ENCODE results near the gene MFSD6L.
"Not testable (repeated sequence)": the region's sequence is repeated elsewhere in the genome, so short reads cannot be mapped to it uniquely, and the experiment has no call there.

The MFSD6L gene

DNA sequence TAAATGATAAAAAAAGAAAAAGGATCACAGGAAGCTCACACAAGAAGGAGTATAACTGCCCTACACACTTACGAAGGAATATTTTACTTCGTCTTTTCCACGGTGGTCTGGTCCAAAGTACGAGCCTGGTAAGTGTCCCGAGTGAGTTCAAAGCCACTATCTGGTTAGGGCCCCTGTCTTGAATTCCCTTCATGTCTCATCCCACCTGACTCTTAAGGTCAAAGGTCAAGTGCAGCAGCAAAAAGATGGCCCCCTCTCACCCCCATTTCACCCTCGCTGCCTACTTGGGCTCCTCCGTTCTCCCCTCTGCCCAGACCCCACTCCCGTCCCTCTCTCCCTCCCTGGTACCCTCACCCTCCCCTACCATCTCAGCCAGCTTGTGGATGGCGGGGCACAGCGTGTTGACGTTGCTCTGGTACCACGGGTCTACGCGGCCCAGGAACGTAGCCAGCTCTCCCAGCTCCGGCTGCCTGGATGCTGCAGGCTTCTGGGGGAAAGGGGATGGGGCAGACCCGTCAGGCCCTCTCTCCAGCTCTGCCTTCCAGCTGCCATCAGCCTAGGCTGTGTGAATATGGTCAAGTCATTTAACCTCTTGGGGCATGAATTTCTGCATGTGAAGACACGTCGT lies 27.8 kb upstream of the MFSD6L start:
- no peak for DNase-seq (ENCODE audit: low spot score)

DNA sequence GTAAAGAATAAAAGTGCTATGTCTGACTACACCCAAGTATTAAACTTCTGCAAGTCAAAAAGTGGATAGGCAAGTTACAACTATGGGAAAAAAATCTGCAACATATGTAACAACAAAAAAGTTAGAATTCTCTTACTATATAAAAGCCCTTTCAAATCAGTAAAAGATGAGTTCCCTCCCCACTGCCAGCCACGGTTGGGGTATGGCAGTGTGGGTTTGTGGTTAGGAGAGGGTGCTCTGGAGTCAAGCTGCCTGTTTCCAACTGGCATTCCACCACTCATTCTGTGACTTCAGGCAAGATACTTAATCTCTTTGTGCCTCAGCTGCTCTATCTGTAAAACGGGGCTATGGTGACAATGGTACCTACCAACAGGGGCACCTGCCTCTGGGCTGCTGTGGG lies 26.6 kb upstream of the MFSD6L start:
- DNase-seq (ENCODE audit: low spot score): no peak

DNA sequence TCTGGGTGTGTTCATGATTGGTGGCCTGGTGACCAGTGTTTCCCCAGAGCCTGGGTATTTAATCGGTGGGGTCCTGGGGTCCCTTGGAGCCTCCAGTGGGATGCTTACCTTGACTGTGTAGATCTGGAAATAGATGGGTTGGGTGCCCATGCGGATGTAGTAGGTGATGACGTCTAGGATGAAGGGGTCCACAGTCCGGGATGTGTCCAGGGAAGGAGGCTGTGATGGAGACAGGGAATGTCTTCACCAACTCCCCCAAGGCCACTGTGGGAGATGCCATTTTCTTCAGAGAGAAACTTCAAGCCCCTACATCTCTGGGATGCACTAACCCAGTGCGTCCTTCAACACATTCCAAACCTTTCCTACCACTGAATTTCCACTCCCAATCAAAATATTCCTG lies 24.1 kb upstream of the MFSD6L start:
- no peak for DNase-seq (ENCODE audit: low spot score)

DNA sequence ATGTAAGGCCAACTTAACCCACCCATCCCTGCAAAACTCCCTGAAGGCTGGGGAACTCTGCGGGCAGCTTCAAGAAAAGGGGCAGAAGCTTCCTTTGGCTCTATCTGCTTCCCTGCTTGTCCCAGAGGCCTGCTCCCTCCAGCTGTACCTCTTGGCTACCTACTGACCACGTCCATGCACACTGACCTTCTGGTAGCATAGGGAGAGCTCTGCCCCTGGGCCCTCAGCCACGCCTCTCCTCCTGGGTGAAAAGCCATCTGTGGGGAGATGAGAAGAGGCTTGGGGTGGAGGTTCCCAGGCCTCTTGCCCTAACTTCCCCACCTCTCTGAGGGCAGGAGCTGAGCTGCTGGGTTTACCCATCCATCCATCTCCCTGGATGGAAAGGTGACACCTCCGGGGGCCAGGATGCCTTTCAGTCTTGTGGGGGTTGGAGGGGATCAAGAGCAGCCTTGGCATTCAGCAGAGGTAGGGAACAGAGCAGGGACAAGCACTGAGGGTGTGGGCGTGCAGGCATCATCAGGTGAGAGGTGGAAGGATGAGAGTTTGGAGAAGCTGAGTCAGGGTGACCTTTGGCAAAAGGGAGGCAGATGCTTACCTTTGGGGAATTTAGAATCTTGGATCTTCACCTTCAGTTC lies 23.4 kb upstream of the MFSD6L start:
- DNase-seq (ENCODE audit: low spot score): no peak

DNA sequence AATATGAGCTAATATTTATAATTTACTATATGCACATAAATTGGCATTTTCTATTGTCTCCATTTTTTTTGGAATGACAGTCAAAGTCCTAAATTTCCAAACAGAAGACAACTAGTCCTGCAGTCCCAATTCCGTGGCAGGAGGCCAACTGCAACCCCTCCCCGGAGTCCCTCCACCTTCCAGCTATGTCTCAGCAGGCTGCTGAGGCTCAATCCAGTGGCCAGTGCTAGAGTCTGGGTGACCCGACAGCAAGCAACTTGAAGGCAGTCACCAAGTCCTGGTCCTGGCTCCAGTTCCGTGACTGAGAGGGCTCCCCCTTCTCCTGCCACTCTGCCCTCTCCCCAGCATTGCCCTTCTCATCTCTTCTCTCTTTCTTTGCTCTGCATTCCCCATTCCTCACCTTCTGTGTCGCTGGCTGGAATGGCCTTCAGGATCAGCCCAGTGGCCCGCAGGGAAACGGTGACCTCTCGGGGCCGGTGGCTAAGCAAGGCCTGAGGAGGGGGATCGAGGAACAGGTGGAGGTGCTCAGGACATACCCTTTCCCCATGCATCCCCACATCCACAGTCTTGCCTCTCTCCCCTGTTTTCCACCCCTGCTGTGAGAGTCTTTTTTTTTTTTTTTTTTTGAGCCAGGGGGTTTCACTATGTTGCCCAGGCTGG lies 22.4 kb upstream of the MFSD6L start:
- no peak for DNase-seq (ENCODE audit: low spot score)

DNA sequence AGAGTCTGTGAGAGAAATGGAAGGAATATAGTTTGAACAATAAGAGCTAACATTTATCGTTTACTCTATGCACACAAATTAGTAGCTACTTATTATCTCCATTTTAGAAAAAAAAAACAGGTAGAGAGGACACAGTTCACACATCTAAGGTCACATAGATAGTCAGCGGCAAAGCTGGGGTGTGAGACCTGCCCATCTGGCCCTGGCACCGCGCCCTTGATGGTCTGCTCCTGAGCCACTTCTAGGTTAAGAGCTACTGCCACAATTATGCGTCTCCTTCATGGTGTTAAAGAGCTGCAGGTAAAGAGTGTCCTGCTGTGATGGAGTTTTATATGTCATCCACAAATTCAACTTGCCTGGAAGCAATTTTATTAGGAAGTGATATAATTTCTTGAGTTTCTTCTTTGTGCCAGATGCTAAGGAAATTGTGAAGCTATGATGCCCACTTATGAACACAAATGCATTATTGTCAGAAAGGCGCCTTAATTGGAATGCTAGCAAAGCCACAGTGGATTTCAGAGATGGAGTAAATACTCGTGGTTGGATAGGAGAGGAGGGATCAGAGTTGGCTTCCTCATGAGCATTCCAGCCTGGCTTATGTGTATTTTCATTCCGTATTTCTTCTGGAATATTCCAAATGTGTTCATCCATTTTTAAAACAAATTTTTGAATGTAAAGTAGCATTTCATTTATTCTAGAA lies 21.3 kb upstream of the MFSD6L start:
- no peak for DNase-seq (ENCODE audit: low spot score)

DNA sequence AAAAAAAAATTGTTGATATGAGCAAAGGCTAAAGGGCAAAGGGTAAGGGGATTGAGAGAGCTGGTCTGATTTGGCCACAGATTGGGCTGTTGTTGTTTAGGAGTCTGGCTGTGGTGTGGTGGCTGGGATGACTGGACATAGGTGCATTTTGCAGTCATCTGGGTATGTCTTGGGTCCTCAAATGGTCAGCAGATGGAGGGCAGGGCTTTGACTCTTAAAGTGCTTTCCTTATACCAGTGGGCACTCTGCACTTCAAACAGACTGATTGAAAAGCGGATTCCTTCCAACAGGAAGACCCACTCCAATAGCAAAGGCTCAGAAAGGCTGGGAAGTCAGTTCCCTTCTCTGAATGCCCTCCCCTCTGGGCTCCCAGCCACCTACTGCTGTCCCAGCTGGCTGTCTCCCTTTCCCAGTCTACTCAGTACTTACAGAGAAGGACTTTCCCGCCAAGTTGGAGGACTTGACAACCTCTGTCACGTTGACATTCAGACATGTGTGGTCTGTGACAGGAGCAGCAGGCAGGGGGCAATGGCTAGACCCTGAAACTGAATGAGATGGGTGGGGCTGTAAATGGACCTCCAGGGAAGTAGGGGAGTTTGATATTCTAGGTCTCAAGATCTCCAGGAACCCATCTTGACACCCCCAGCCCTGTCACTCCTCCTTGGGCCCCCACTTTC lies 19.6 kb upstream of the MFSD6L start:
- no peak for DNase-seq (ENCODE audit: low spot score)

DNA sequence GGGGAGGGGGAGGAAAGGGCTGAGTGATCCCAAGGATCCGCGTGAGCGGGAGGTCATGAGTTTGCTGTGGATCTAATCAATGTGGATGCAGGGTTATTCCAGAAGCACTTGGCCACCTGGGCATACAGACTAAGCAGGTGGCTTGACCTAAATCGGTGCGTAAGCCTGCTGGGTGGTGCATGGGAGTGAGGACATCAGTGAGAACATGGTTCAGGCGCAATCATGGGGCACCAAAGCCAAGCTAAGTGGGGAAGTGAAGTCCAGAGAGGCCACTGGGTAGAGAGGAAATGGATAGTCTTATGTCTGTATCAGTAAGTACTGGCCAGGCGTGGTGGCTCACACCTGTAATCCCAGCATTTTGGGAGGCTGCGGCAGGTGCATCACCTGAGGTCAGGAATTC lies 18.9 kb upstream of the MFSD6L start:
- no peak for DNase-seq (ENCODE audit: low spot score)

DNA sequence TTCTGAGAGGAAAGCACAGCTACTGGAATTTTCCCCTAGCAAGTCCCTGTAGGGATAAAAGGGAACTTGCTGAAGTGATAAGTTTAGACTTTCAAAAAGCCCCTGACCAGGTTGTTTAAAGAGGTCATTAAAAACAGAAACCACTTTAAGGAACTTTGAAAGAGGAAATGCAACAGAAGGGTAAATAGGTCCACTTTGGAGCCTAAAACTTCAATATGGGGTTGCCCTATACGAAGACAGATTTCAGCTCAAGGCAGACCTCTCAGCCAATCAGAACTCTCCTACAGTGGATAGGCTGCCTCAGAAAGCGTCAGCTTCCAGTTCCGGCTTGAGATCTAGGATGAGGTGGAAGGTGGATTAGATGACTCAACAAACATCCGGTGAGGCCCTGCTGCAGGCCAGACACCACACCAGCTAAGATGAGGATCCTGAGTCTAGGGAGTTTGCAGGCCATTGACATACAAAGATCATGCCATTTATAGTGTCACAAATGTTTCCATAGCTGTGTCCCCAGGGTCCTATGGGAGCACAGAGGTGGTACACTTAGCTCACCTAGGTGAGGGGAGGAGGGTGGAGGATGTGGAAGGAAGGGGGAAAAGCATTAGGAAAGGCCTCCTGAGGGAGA lies 7.9 kb upstream of the MFSD6L start:
- DNase-seq (ENCODE audit: low spot score): no peak

DNA sequence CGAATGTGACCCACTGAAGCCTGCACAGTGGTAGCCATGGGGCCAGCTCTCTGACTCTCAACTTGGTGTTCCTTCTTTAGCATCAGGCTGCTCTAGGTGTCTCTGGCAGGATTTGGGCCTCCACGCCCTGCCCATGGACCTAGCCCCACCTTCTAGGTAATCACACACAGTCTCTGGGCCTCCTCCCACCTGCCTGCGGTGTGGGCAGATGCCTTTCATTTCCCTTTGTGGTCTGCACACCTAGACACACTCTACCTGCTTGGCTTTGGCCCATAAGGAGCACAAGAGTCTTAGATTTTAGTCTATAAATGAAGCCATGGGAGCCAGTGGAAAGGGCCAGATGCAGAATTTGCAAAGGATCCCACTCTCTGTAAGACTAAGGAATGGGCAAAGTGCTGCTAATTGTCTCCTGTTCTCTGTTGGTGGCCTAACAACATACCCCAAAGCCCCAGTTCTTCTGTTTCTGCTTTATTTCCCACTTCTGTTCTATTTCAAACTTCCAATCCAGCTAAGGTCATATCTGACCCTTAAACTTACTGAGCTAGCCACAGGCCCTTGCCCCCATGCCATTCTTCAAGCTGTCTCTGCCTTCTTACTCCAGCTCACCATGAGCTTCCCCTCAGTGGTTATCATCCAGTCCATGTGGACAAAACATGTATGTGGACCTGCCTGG lies 7.2 kb upstream of the MFSD6L start:
- no peak for DNase-seq (ENCODE audit: low spot score)

DNA sequence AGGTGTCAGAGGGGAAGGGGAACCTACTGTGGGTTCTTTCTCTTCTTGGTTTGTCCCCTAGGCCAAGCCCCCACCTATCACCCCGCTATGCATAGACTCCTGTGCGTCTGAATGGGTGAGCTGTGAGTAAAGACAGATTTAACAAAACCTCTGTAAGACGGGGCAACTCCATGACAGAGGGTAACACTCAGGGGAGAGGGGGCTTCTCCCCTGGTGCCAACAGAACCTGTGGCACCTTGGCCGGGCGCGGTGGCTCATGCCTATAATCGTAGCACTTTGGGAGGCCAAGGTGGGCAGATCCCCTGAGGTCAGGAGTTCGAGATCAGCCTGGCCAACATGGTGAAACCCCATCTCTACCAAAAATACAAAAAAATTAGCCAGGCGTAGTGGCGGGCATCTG lies 6.2 kb upstream of the MFSD6L start:
- not testable (repeated sequence) for DNase-seq (ENCODE audit: low spot score)

DNA sequence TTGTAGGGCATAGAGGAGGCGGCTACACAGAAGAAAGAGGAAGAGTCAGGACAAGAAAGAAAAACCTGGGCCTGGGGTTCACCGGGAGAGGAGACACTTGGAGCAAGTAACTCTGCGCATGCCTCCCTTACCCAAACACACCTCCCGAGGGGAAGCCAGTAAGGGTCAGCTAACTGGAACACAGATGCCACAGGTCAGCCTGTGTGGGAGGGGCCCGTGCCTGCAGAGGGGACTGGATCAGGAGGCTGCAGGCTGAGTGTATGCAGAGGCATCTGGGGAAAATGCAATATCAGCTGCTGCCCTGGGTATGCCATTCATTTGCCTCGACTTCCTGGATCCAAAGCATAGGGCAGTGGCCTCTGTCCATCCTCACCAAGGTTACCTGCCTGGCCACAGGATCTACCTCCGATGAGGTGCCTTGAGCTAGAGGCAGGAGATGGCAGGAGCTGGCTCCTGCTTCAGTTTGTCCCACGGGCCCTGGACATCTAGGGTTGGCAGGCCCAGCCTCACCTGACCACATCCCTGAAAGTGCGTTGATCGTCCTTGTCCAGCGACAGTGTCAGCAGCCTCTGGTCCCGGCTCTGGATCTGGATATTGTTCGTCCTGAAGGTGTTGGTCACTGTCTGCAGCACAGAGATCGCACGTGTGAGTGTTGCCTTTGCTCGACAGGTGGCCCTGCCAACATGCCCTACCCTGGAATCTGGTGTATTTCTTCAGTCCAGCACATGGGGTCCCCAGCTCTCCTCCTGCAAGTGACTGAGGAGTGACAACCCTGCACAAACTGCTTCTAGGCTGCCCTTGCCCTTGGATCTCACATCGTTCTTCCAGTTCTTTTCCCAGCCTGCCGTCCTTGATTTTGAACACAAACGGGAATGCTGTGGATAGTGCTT lies 4.6 kb upstream of the MFSD6L start:
- no peak for DNase-seq (ENCODE audit: low spot score)

DNA sequence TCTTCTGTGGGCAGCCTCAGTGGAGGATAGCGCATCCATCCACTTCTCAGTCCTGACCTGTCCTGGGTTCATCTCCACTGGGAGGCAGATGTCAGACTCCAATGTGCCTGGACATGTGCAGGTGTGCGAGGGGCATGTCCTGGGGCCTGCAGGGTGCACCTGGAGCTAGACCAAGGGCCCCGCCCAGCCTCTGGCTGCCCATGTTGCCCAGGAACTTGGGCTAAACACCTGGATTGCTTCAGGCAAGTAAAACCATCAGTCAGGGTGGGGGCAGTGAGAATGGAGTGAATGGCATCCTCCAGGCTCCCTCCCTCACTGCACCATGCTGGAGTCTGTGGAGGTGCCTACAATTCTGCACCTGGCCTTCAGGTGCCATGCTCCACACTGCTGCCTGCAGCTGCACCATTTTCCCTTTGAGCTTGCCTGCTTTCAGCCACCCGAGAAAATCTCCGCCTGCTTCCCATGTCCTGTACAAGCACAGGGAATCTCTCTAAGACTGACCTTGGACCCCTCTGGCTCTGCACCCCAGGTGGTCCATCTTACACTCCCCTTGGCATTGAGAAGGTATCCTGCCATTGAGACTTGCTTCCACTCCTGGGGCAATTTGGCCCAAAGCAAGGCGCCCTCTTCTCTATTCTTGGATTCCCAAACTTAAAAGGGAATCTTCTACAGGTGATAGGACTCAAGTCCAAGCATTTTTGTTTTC lies 2.1 kb upstream of the MFSD6L start:
- no peak for DNase-seq (ENCODE audit: low spot score)

DNA sequence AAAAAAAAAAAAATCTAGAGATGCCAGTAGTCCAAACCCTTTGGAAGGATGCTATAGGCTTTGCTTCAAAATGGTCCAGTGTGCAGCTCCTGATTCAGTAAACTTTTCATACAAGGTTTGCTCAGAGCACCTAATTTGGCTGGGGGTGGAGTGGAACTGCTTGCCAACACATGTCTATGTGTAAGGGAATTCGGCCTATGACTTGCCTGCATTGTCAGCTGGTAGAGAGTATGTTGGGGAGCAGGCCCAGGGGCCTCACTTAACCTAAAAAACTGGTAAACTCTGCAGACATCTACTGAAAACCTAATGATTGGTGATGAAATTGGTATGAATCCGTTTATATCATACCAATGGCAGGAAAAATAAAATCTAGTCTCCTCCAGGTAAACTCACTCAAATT lies 1.5 kb upstream of the MFSD6L start:
- no peak for DNase-seq (ENCODE audit: low spot score)

DNA sequence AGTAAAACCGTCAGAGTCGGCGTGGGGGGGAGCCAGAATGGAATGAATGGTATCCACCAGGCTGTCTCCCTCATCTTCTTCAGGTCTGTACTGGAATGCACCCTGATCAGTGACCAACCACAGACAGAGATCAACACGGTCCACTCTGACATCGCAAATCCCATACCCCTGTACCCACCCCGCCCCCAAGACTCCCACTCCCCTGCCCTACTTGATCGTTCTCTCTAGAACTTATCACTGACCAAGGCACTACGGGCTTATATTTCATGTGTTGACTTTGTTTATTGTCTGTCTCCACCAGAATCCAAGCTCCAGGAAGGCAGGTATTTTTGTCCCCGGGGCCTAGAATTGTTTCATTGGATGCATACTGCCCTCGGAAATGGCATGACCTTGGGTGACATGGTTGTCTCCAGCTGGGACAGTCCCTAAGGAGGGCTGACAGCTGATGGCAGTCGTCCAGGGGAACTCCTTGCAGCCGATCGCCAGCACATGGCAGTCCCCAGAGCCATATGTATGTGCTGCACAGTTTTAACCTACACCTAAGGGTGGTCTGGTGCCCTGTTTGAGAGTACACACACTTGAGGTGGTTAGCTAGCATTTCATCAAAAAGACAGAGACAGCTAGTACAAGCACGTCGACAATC lies 526 bp upstream of the MFSD6L start:
- DNase-seq (ENCODE audit: low spot score): no peak

DNA sequence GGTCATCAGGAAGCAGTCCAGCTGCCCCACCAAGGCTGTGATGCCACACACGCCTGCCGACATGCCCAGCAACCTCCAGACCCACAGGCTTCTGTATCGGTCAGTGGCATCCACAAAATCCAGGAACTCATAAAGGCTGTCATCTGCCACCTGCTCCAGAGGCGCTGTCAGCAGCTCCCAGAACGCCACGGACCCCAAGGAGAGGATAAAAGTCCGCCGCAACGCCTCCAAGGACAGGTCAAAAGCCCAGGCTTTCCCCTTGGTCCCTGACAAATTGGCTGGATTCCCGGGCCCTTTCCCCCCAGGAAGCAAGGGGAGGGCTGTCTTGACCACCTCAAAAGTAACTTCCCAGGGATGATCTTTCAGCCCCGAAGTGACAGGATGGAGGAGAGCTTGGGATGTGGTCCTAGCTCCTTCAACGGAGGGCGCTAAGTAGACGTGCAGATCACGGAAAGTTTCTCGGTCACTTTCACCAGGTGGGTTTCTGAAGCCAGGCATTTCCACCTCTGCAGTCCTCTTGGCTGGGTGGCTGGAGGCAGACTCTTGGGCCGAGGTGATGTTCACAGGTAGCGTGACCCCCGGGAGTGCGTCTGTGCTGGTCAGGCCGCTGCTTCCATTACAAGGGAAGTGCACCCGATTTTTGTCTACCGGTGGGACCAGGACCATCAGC lies 854 bp downstream of the MFSD6L start:
- no peak for DNase-seq (ENCODE audit: low spot score)

DNA sequence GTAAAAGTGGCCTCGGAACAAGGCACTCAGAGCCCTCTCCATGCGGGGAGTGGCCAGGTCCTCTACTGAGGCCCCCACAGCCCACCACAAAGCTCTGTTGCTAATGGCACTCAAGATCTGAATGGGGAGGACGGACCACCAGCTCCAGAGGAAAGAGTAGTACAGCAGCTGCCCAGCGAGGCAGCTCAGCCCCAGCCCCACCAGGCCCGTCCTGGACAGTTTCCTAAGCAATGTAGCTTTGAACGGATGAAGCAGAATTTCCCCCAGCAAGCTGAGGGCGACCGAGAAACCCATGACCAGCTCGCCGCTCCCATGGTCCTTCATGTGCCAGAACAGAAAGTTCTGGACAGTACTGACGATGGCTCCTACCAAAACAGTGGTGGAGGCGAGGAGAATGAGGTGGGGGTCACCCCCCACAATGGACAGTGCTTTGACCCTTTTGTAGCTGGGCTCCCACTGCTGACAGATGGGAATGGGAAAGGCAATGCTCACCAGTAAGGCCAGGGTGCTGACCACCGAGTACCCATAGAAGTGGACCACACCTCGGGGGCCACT lies 1.5 kb downstream of the MFSD6L start:
- no peak for DNase-seq (ENCODE audit: low spot score)

DNA sequence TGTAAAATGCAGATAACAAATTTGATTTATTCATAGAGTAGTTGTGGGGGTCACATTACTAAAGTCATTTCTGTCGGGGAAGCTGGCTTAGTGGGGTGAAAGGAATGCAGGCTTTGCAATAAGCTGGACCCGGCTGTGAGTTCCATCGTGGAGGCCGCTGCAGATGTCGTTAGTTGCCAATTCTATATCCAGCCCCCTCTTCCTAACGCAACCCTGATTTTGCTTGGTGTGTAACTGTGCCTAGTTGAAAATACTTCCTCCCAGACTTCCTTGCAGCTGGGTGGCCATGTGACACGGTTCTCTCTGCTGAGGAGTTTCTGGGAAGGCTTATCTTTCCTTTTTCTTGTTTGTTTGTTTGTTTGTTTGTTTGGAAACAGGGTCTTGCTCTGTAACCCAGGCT lies 4.5 kb downstream of the MFSD6L start:
- no peak for DNase-seq (ENCODE audit: low spot score)
